Measurements from ENCODE around the gene OR2AK2. TPM values are rescaled to one million over a fixed set of nuclear protein-coding genes. Genes with fewer than 3 reads are reported as not detected.

The OR2AK2 gene
- total RNA-seq, 1 experiment from 2014 or later: not detected

DNA sequence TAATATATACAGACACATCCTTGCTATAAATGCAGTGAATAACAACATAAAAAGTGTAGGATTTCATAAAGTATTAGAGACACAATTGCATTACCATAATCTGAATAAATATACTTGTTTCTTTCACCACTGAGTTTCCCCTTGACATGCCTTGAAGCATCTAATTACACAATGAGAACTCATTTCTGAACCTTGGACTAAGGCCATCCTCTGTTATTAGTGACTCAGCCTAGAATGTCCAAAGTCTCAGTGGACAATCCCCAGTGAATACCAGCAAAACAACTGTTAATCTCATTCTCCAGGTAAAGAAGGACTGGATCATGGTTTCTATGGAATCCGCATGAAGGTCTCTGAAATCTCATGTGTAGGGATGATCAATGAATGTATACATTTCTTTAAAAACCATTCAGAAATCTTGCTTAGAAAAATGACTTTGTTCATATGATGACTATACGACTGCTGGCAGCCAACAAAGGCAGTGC is 48.2 kb downstream of the OR2AK2 start, which contains the start of gene OR2L5:
Gene OR2L5 (plus strand): TSS at position 432 of the 482 bp plus-strand sequence. CDS start 8,288 bp downstream, outside the sequence.
- no peaks in the 10 kb centered on the region for H3K9me2 ChIP-seq (ENCODE audit: insufficient read depth)
- no TSS peak for BruUV-seq (replicated peaks)
- H3K27ac ChIP-seq (ENCODE audit: low read depth, low read length): no peak within 1 kb of the TSS
- no peak within 1 kb of the TSS for H2AFZ ChIP-seq (ENCODE audit: low read depth, low read length, poor library complexity, severe bottlenecking)
- no peaks in the 10 kb centered on the region for H3K27me3 ChIP-seq (ENCODE audit: insufficient read depth, low read length)
- intact Hi-C loops (cut with micrococcal nuclease): no loop called here
- H3K9ac ChIP-seq (ENCODE audit: low read length): no peak within 1 kb of the TSS
- POLR2A ChIA-PET: no interaction called here
- RAD21 ChIA-PET (ENCODE audit: low non-redundant PET in 1 of 2, low total read pairs in 2 of 2, uncharacterized antibody in 2 of 2, unreplicated experiment in 2 of 2): no interaction called here
- CTCF ChIA-PET: no interaction called here
- no peaks in the 10 kb centered on the region for H3K4me1 ChIP-seq (ENCODE audit: control insufficient read depth in 1 of 2, insufficient read depth in 2 of 2, low read length in 2 of 2)
- peaks cover 4% of the 10 kb centered on the region in 2 experiments; a peak in 2 of 4 replicates for H3K9me3 ChIP-seq (ENCODE audit: control insufficient read depth in 1 of 2, insufficient read depth in 1 of 2, low read depth in 1 of 2, low read length in 2 of 2)
- H4K20me1 ChIP-seq (ENCODE audit: insufficient read depth): no peaks in the 10 kb centered on the region
- no peaks in the 10 kb centered on the region for H3K79me2 ChIP-seq (ENCODE audit: insufficient read depth, low read length)
- ATAC-seq (no peak), DNase-seq (ENCODE audit: low read depth, low spot score) (no peak)
- TF ChIP-seq, protein P1, sequence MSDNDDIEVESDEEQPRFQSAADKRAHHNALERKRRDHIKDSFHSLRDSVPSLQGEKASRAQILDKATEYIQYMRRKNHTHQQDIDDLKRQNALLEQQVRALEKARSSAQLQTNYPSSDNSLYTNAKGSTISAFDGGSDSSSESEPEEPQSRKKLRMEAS (IDR thresholded peaks at IDR 0.05): no peak
- TF ChIP-seq, protein P2, sequence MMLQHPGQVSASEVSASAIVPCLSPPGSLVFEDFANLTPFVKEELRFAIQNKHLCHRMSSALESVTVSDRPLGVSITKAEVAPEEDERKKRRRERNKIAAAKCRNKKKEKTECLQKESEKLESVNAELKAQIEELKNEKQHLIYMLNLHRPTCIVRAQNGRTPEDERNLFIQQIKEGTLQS (IDR thresholded peaks at IDR 0.05): no peak
- no peak for TF ChIP-seq ELF1 (IDR thresholded peaks at IDR 0.05; ENCODE audit: borderline replicate concordance, low read depth)
- TF ChIP-seq CBX3 (IDR thresholded peaks at IDR 0.05; ENCODE audit: low read depth): no peak
- TF ChIP-seq SP1 (IDR thresholded peaks at IDR 0.05; ENCODE audit: low read depth): no peak
- TF ChIP-seq, protein P3, sequence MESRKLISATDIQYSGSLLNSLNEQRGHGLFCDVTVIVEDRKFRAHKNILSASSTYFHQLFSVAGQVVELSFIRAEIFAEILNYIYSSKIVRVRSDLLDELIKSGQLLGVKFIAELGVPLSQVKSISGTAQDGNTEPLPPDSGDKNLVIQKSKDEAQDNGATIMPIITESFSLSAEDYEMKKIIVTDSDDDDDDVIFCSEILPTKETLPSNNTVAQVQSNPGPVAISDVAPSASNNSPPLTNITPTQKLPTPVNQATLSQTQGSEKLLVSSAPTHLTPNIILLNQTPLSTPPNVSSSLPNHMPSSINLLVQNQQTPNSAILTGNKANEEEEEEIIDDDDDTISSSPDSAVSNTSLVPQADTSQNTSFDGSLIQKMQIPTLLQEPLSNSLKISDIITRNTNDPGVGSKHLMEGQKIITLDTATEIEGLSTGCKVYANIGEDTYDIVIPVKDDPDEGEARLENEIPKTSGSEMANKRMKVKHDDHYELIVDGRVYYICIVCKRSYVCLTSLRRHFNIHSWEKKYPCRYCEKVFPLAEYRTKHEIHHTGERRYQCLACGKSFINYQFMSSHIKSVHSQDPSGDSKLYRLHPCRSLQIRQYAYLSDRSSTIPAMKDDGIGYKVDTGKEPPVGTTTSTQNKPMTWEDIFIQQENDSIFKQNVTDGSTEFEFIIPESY (IDR thresholded peaks at IDR 0.05; ENCODE audit: extremely low read depth, insufficient replicate concordance, low read length): no peak
- no peak for TF ChIP-seq EZH2phosphoT487 (IDR thresholded peaks at IDR 0.05; ENCODE audit: borderline replicate concordance)
- TF ChIP-seq POLR2A (IDR thresholded peaks at IDR 0.05; ENCODE audit: borderline replicate concordance, extremely low read depth, insufficient read depth, insufficient read length): no peak
- TF ChIP-seq RAD21 (IDR thresholded peaks at IDR 0.05; ENCODE audit: low read depth): no peak
- TF ChIP-seq ZFX (IDR thresholded peaks at IDR 0.05): no peak
- TF ChIP-seq SRF (IDR thresholded peaks at IDR 0.05; ENCODE audit: low read depth): no peak
- no peak for TF ChIP-seq ZNF274 (IDR thresholded peaks at IDR 0.05; ENCODE audit: low read depth, low read length)
- H3K4me3 ChIP-seq (replicated peaks in 1 of 2; ENCODE audit: low read depth in 1 of 2, low read length in 2 of 2): no peak within 1 kb of the TSS
- H3K4me2 ChIP-seq (ENCODE audit: low read length): no peak within 1 kb of the TSS
- H3K36me3 ChIP-seq (ENCODE audit: control insufficient read depth in 1 of 2, insufficient read depth in 2 of 2, low read length in 2 of 2): no peaks in the 10 kb centered on the region
